ENCODE data around the gene CABLES1. TPM values are rescaled to one million over a fixed set of nuclear protein-coding genes. Genes with fewer than 3 reads are reported as not detected.

The CABLES1 gene
- total and polyA plus RNA-seq, 9 donors, result 3.7 to 8.6 (median 6.2) TPM

DNA sequence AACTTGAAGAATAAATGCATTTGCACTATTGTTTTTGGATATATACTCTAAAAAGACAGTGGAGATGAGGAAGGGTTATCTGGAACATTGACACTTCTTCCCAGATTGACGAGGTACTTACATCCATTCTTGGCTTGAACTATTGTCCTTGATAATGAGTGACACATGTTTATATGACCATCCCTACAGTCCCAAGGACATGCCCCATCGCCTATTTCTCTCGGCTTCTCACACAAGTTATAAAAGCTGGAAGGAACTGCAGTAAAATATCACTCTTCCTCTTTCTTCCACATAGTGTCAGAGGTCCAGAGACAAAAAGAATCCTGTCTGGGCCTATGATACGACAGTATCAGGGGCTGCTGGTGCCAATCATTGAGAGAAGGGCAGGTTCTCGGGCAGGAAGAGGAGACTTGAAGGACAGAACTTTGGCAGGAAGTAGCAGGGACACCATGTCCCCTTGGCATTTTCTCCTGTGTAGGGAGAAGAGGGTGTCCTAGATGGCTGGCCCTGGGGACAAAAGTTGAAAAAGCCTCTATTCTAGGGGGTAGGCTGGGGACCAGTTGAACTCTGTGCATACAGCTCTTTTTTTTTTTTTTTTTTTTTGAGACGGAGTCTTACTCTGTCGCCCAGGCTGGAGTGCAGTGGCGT, 5.8 kb upstream of the CABLES1 start:
- Histone ChIP-seq H3K9me3 (replicated peaks; ENCODE audit: control insufficient read depth, low read depth, low read length) (no peaks in the 10 kb centered on the region), H3K36me3 (ENCODE audit: control insufficient read depth, insufficient read depth, low read length) (no peaks in the 10 kb centered on the region), H3K27ac (ENCODE audit: low read length) (no peak overlapping the region), H3K4me1 (ENCODE audit: control insufficient read depth, insufficient read depth, low read length) (peaks cover 16% of the 10 kb centered on the region), H3K4me3 (ENCODE audit: low read length) (no peak overlapping the region), H3K27me3 (ENCODE audit: control insufficient read depth, insufficient read depth, low read length) (peaks cover 3% of the 10 kb centered on the region)
- DNase-seq, result no peak
- 71% methylated on average over 4 of the region's 8 CpGs for WGBS (ENCODE audit: insufficient coverage)

GRCh38 chr18:23131693-23132319, 3.5 kb upstream of the CABLES1 start:
- no CpG with 5 or more reads among the region's 8 CpGs for WGBS (ENCODE audit: insufficient coverage)
- no peaks in the 10 kb centered on the region for H3K36me3 ChIP-seq (ENCODE audit: control insufficient read depth, insufficient read depth, low read length)
- H3K9me3 ChIP-seq (replicated peaks; ENCODE audit: control insufficient read depth, low read depth, low read length), result no peaks in the 10 kb centered on the region
- H3K4me3 ChIP-seq (ENCODE audit: low read length), result no peak overlapping the region
- H3K27ac ChIP-seq (ENCODE audit: low read length), result no peak overlapping the region
- DNase-seq, result peak; percentile 90
- peaks cover 23% of the 10 kb centered on the region for H3K4me1 ChIP-seq (ENCODE audit: control insufficient read depth, insufficient read depth, low read length)
- H3K27me3 ChIP-seq (ENCODE audit: control insufficient read depth, insufficient read depth, low read length), result peaks cover 14% of the 10 kb centered on the region

GRCh38 chr18:23133860-23134779, 1.2 kb upstream of the CABLES1 start:
- Histone ChIP-seq H3K36me3 (ENCODE audit: control insufficient read depth, insufficient read depth, low read length) (no peaks in the 10 kb centered on the region), H3K9me3 (replicated peaks; ENCODE audit: control insufficient read depth, low read depth, low read length) (no peaks in the 10 kb centered on the region), H3K27ac (ENCODE audit: low read length) (no peak overlapping the region), H3K4me1 (ENCODE audit: control insufficient read depth, insufficient read depth, low read length) (peaks cover 42% of the 10 kb centered on the region), H3K27me3 (ENCODE audit: control insufficient read depth, insufficient read depth, low read length) (peaks cover 20% of the 10 kb centered on the region), H3K4me3 (ENCODE audit: low read length) (peak overlapping the region; percentile 72)
- no peak for DNase-seq
- 30% methylated on average over 8 of the region's 18 CpGs for WGBS (ENCODE audit: insufficient coverage)

- H3K27me3 ChIP-seq (ENCODE audit: control insufficient read depth, insufficient read depth, low read length), result peaks cover 20% of the 10 kb centered on the region
- WGBS (ENCODE audit: insufficient coverage), result under 1% methylated on average over 123 of the region's 134 CpGs
- no peaks in the 10 kb centered on the region for H3K9me3 ChIP-seq (replicated peaks; ENCODE audit: control insufficient read depth, low read depth, low read length)
Measured at GRCh38 chr18:23135550-23136325, 453 bp downstream of the CABLES1 start.

GRCh38 chr18:23136326-23137096, 1.2 kb downstream of the CABLES1 start:
- 2% methylated on average over 66 of the region's 72 CpGs for WGBS (ENCODE audit: insufficient coverage)
- peak overlapping the region; percentile 60 for H3K4me3 ChIP-seq (ENCODE audit: low read length)
- peaks cover 20% of the 10 kb centered on the region for H3K27me3 ChIP-seq (ENCODE audit: control insufficient read depth, insufficient read depth, low read length)
- peaks cover 50% of the 10 kb centered on the region for H3K4me1 ChIP-seq (ENCODE audit: control insufficient read depth, insufficient read depth, low read length)
- DNase-seq, result no peak
- H3K36me3 ChIP-seq (ENCODE audit: control insufficient read depth, insufficient read depth, low read length), result no peaks in the 10 kb centered on the region
- no peaks in the 10 kb centered on the region for H3K9me3 ChIP-seq (replicated peaks; ENCODE audit: control insufficient read depth, low read depth, low read length)
- H3K27ac ChIP-seq (ENCODE audit: low read length), result peak overlapping the region; percentile 59

More at GRCh38 chr18:23135550-23136325, 453 bp downstream of the CABLES1 start:
- H3K4me1 ChIP-seq (ENCODE audit: control insufficient read depth, insufficient read depth, low read length), result peaks cover 44% of the 10 kb centered on the region
- no peaks in the 10 kb centered on the region for H3K36me3 ChIP-seq (ENCODE audit: control insufficient read depth, insufficient read depth, low read length)
- no peak overlapping the region for H3K27ac ChIP-seq (ENCODE audit: low read length)
- peak overlapping the region; percentile 60 for H3K4me3 ChIP-seq (ENCODE audit: low read length)
- no peak for DNase-seq

DNA sequence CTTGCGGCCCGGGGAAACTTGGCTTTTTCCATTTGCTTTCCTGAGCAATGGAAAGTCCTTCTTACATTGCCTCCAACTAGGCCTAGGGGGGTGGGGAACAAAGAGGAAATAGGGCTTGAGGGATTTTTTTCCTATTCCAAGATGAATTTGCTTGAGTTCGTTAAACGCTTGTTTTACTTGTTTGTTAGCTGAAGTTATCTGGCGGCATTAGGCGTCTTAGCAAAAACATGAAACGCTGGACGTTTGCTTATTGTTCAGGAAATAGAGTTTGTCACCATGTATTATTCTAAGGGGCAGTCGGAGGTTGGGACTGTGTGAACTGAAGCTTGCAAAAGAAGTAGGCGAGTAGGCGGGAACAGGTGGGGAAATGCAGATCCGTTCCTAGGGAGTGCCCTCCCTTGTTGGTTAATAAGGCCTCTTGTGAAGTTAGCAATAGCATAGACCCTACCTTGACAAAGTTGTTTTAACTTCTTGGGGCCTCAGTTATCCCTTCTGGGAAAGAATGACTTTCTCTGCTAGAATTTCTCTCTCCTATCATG, 1.9 kb downstream of the CABLES1 start:
- no peaks in the 10 kb centered on the region for H3K36me3 ChIP-seq (ENCODE audit: control insufficient read depth, insufficient read depth, low read length)
- DNase-seq, result peak; percentile 89
- H3K27ac ChIP-seq (ENCODE audit: low read length), result no peak overlapping the region
- no peaks in the 10 kb centered on the region for H3K9me3 ChIP-seq (replicated peaks; ENCODE audit: control insufficient read depth, low read depth, low read length)
- H3K27me3 ChIP-seq (ENCODE audit: control insufficient read depth, insufficient read depth, low read length), result peaks cover 20% of the 10 kb centered on the region
- H3K4me1 ChIP-seq (ENCODE audit: control insufficient read depth, insufficient read depth, low read length), result peaks cover 57% of the 10 kb centered on the region
- WGBS (ENCODE audit: insufficient coverage), result 58% methylated on average over 5 of the region's 12 CpGs
- peak overlapping the region; percentile 60 for H3K4me3 ChIP-seq (ENCODE audit: low read length)

GRCh38 chr18:23137788-23138216, 2.5 kb downstream of the CABLES1 start:
- H3K36me3 ChIP-seq (ENCODE audit: control insufficient read depth, insufficient read depth, low read length), result no peaks in the 10 kb centered on the region
- no peak overlapping the region for H3K27ac ChIP-seq (ENCODE audit: low read length)
- H3K4me1 ChIP-seq (ENCODE audit: control insufficient read depth, insufficient read depth, low read length), result peaks cover 63% of the 10 kb centered on the region
- H3K4me3 ChIP-seq (ENCODE audit: low read length), result no peak overlapping the region
- H3K27me3 ChIP-seq (ENCODE audit: control insufficient read depth, insufficient read depth, low read length), result peaks cover 20% of the 10 kb centered on the region
- WGBS (ENCODE audit: insufficient coverage), result 80% methylated on average over 7 of the region's 9 CpGs
- DNase-seq, result no peak
- H3K9me3 ChIP-seq (replicated peaks; ENCODE audit: control insufficient read depth, low read depth, low read length), result no peaks in the 10 kb centered on the region

- Histone ChIP-seq H3K4me3 (ENCODE audit: low read length) (no peak overlapping the region), H3K27me3 (ENCODE audit: control insufficient read depth, insufficient read depth, low read length) (peaks cover 20% of the 10 kb centered on the region), H3K36me3 (ENCODE audit: control insufficient read depth, insufficient read depth, low read length) (no peaks in the 10 kb centered on the region), H3K27ac (ENCODE audit: low read length) (no peak overlapping the region), H3K9me3 (replicated peaks; ENCODE audit: control insufficient read depth, low read depth, low read length) (no peaks in the 10 kb centered on the region), H3K4me1 (ENCODE audit: control insufficient read depth, insufficient read depth, low read length) (peaks cover 70% of the 10 kb centered on the region)
- WGBS (ENCODE audit: insufficient coverage), result 77% methylated on average over 4 of the region's 5 CpGs
- no peak for DNase-seq
Measured at GRCh38 chr18:23138471-23138870, 3.2 kb downstream of the CABLES1 start.

Data from muscle of leg (tissue), 11 donors.